Measurements from ENCODE around the gene PDE3A. TPM values are rescaled to one million over a fixed set of nuclear protein-coding genes. Genes with fewer than 3 reads are reported as not detected.

The PDE3A gene
- total RNA-seq, 1 experiment from 2014 or later: 2.8 TPM

- DNase-seq (ENCODE audit: low spot score) (no peak), ATAC-seq (no peak)
- Mint-ChIP-seq H3K9me3 (no peaks in the 10 kb centered on the region; the same call in 1 of the 2 replicates), H3K27ac (no peak overlapping the region), H3K36me3 (no peaks in the 10 kb centered on the region), H3K4me1 (no peaks in the 10 kb centered on the region), H3K27me3 (ENCODE audit: low read depth) (no peaks in the 10 kb centered on the region), H3K4me3 (no peak overlapping the region)
- TF ChIP-seq IRF2 (CRISPR knock-in tag; IDR thresholded peaks at IDR 0.05; ENCODE audit: borderline replicate concordance, low read depth) (no peak), ZBTB21 (CRISPR knock-in tag; IDR thresholded peaks at IDR 0.05; ENCODE audit: borderline replicate concordance) (no peak), ZNF263 (CRISPR knock-in tag; IDR thresholded peaks at IDR 0.05; ENCODE audit: low read depth) (no peak), GTF2I (CRISPR knock-in tag; conservative IDR thresholded peaks at IDR 0.05) (no peak), E2F5 (CRISPR knock-in tag; IDR thresholded peaks at IDR 0.05) (no peak), ATF6 (CRISPR knock-in tag; IDR thresholded peaks at IDR 0.05) (no peak), ZNF396 (CRISPR knock-in tag; IDR thresholded peaks at IDR 0.05; ENCODE audit: borderline replicate concordance) (no peak), TCF7 (CRISPR knock-in tag; IDR thresholded peaks at IDR 0.05; ENCODE audit: low read depth) (no peak), JUN (CRISPR knock-in tag; IDR thresholded peaks at IDR 0.05) (no peak)
- TF ChIP-seq, protein P1, sequence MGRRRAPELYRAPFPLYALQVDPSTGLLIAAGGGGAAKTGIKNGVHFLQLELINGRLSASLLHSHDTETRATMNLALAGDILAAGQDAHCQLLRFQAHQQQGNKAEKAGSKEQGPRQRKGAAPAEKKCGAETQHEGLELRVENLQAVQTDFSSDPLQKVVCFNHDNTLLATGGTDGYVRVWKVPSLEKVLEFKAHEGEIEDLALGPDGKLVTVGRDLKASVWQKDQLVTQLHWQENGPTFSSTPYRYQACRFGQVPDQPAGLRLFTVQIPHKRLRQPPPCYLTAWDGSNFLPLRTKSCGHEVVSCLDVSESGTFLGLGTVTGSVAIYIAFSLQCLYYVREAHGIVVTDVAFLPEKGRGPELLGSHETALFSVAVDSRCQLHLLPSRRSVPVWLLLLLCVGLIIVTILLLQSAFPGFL (CRISPR knock-in tag; IDR thresholded peaks at IDR 0.05; ENCODE audit: borderline replicate concordance): no peak
- CTCF ChIA-PET: interaction anchor here (0.5 to 2.0 kb wide), 2 partner anchors 12 to 26 kb away, joined by 3 to 11 read pairs; no protein-coding TSS in a partner anchor
- POLR2A ChIA-PET: no interaction called here
These were observed 192.6 kb downstream of the PDE3A start for GRCh38 chr12:20560935-20561334.

GRCh38 chr12:20561871-20562270 lies 193.5 kb downstream of the PDE3A start:
- H3K27ac Mint-ChIP-seq: no peak overlapping the region
- DNase-seq (ENCODE audit: low spot score) (no peak), ATAC-seq (no peak)
- ChIA-PET POLR2A (no interaction called here), CTCF (no interaction called here)
- no peaks in the 10 kb centered on the region for H3K27me3 Mint-ChIP-seq (ENCODE audit: low read depth)
- H3K4me3 Mint-ChIP-seq: no peak overlapping the region
- H3K4me1 Mint-ChIP-seq: no peaks in the 10 kb centered on the region
- no peaks in the 10 kb centered on the region; the same call in 1 of the 2 replicates for H3K9me3 Mint-ChIP-seq
- no peaks in the 10 kb centered on the region for H3K36me3 Mint-ChIP-seq
- TF ChIP-seq, protein P1 (CRISPR knock-in tag; IDR thresholded peaks at IDR 0.05; ENCODE audit: borderline replicate concordance): no peak
- TF ChIP-seq ZNF317 (CRISPR knock-in tag; IDR thresholded peaks at IDR 0.05; ENCODE audit: borderline replicate concordance, low read depth) (no peak), CBFB (CRISPR knock-in tag; IDR thresholded peaks at IDR 0.05; ENCODE audit: low read depth) (no peak), NR3C1 (CRISPR knock-in tag; conservative IDR thresholded peaks at IDR 0.05; ENCODE audit: low read depth) (no peak), USF2 (CRISPR knock-in tag; IDR thresholded peaks at IDR 0.05) (no peak), FOXP4 (CRISPR knock-in tag; IDR thresholded peaks at IDR 0.05) (no peak), USF1 (CRISPR knock-in tag; IDR thresholded peaks at IDR 0.05) (no peak), NFE2L1 (CRISPR knock-in tag; IDR thresholded peaks at IDR 0.05) (no peak), ZNF219 (CRISPR knock-in tag; IDR thresholded peaks at IDR 0.05; ENCODE audit: borderline replicate concordance) (no peak), ESRRA (CRISPR knock-in tag; IDR thresholded peaks at IDR 0.05; ENCODE audit: borderline replicate concordance) (no peak)
- TF ChIP-seq, protein P2, sequence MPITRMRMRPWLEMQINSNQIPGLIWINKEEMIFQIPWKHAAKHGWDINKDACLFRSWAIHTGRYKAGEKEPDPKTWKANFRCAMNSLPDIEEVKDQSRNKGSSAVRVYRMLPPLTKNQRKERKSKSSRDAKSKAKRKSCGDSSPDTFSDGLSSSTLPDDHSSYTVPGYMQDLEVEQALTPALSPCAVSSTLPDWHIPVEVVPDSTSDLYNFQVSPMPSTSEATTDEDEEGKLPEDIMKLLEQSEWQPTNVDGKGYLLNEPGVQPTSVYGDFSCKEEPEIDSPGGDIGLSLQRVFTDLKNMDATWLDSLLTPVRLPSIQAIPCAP (CRISPR knock-in tag; IDR thresholded peaks at IDR 0.05): no peak
- TF ChIP-seq, protein P3, sequence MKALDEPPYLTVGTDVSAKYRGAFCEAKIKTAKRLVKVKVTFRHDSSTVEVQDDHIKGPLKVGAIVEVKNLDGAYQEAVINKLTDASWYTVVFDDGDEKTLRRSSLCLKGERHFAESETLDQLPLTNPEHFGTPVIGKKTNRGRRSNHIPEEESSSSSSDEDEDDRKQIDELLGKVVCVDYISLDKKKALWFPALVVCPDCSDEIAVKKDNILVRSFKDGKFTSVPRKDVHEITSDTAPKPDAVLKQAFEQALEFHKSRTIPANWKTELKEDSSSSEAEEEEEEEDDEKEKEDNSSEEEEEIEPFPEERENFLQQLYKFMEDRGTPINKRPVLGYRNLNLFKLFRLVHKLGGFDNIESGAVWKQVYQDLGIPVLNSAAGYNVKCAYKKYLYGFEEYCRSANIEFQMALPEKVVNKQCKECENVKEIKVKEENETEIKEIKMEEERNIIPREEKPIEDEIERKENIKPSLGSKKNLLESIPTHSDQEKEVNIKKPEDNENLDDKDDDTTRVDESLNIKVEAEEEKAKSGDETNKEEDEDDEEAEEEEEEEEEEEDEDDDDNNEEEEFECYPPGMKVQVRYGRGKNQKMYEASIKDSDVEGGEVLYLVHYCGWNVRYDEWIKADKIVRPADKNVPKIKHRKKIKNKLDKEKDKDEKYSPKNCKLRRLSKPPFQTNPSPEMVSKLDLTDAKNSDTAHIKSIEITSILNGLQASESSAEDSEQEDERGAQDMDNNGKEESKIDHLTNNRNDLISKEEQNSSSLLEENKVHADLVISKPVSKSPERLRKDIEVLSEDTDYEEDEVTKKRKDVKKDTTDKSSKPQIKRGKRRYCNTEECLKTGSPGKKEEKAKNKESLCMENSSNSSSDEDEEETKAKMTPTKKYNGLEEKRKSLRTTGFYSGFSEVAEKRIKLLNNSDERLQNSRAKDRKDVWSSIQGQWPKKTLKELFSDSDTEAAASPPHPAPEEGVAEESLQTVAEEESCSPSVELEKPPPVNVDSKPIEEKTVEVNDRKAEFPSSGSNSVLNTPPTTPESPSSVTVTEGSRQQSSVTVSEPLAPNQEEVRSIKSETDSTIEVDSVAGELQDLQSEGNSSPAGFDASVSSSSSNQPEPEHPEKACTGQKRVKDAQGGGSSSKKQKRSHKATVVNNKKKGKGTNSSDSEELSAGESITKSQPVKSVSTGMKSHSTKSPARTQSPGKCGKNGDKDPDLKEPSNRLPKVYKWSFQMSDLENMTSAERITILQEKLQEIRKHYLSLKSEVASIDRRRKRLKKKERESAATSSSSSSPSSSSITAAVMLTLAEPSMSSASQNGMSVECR (CRISPR knock-in tag; IDR thresholded peaks at IDR 0.05; ENCODE audit: borderline replicate concordance): no peak
